ENCODE measurements around the gene GSG1L.

DNA sequence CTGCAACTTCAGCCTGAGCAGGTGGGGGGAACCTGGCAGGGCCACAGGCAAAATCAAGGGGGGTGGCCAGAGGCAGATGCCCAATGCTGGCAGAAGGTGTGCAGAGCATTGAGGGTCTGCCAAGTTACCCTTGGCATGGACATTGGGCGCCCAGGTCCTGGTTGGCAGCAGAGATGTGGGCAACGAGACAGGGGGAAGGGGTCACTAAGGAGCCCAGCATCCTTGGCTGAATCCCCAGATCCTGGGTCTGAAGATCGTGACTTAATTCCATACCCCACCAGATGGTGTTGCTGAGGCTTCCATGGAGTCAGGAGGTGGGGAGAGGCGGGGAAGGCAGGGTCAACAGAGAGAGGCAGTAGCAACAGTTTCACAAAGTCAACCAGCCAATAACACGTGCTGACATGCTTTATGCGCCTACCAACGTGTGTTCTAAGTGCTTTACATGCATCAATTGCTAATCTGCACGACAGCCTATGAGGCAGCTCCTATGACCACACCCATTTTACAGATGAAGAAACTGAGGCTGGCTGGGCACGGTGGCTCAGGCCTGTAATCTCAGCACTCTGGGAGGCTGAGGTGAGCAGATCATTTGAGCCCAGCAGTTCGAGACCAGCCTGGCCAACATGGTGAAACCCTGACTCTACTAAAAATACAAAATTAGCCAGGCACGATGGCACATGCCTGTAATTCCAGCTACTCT lies 83.3 kb downstream of the GSG1L start:
- TF ChIP-seq, protein P1, sequence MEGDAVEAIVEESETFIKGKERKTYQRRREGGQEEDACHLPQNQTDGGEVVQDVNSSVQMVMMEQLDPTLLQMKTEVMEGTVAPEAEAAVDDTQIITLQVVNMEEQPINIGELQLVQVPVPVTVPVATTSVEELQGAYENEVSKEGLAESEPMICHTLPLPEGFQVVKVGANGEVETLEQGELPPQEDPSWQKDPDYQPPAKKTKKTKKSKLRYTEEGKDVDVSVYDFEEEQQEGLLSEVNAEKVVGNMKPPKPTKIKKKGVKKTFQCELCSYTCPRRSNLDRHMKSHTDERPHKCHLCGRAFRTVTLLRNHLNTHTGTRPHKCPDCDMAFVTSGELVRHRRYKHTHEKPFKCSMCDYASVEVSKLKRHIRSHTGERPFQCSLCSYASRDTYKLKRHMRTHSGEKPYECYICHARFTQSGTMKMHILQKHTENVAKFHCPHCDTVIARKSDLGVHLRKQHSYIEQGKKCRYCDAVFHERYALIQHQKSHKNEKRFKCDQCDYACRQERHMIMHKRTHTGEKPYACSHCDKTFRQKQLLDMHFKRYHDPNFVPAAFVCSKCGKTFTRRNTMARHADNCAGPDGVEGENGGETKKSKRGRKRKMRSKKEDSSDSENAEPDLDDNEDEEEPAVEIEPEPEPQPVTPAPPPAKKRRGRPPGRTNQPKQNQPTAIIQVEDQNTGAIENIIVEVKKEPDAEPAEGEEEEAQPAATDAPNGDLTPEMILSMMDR (IDR thresholded peaks at IDR 0.05; ENCODE audit: low read depth, low read length), result no peak
- TF ChIP-seq POLR2A (IDR thresholded peaks at IDR 0.05; ENCODE audit: extremely low read depth, insufficient read length) (no peak), MAX (IDR thresholded peaks at IDR 0.05; ENCODE audit: low read depth, low read length) (no peak)

Data from NB4 (cell line).